ENCODE results near the gene MKI67.

DNA sequence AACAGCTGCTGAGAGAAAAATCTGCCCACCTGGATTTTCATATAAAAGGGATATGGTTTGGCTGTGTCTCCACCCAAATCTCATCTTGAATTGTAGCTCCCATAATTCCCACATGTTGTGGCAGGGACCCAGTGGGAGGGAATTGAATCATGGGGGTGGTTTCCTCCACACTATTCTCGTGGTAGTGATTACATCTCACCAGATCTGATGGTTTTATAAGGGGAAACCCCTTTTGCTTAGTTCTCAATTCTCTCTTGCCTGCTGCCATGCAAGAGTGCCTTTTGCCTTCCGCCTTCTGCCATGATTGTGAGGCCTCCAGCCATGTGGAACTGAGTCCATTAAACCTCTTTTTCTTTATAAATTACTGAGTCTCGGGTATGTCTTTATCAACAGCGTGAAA, 20.8 kb upstream of the MKI67 start:
- TF ChIP-seq POLR2AphosphoS5 (IDR thresholded peaks at IDR 0.05) (no peak), POLR2A (IDR thresholded peaks at IDR 0.05) (no peak)

Measured in stomach (tissue), 4 donors.